Endometrial microvascular endothelial cells (primary cell): ENCODE data around the gene STARD13. TPM values are rescaled to one million over a fixed set of nuclear protein-coding genes. Genes with fewer than 3 reads are reported as not detected.
"Not testable (repeated sequence)": the region's sequence is repeated elsewhere in the genome, so short reads cannot be mapped to it uniquely, and the experiment has no call there.

Experiments used
- in situ Hi-C: cut with HindIII; loops from 2 replicates; pipeline ENCODE4 v1.10.0; 2017; ENCODE audit warnings: low sequenced_read_pairs, low pct_unique_long_range_greater_than_20kb; ENCODE audit errors: inconsistent ontology term
- total RNA-seq: library from RNA; depleted of rRNA; stranded (reverse); fragments of >200 nt; gene quantifications from one replicate; pipeline ENCODE4 v1.2.3, GENCODE V29; 2015; ENCODE audit errors: inconsistent ontology term

STARD13 gene
- total RNA-seq, 1 donor from 2014 or later, result 19.1 TPM

DNA sequence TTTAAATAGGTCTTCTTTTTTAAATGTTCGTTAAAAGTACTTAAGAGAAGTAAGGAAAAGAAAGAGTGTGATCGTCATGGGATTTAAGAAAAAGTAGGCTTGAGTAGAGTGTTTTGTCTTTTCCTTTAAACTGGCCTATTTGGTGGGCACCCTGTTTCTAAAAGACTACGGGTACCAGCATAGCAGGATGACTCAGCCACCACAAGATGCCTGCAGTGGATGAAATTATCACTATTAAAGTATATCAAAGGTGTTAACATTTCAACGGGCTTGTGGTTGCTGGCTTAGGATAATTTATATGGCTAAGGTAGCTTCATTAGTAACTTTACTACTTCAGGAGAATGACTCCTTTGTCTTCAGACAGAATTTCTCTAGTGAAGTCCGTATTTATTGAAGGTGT lies 112.6 kb downstream of the STARD13 start:
- in situ Hi-C loops, result no loop called here

DNA sequence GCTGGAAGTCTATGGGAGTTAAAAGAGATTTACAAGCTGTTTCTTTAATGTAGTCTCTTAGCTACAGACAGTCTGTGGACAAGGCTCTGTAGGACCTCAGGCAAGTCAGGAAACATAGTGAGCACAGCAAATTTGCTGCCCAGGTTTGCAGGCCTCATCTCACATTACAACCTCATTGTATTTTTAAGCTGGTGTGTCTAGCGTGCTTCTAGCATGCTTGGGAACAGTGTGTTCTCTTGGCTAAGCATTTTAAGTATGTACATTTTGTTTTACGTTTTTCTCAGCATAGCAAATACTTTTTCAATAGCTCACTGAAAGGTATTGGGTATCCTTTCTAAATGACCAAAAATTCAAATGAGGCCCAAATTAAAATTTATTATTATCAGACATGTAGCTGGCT lies 113.2 kb downstream of the STARD13 start:
- in situ Hi-C loops, result no loop called here

DNA sequence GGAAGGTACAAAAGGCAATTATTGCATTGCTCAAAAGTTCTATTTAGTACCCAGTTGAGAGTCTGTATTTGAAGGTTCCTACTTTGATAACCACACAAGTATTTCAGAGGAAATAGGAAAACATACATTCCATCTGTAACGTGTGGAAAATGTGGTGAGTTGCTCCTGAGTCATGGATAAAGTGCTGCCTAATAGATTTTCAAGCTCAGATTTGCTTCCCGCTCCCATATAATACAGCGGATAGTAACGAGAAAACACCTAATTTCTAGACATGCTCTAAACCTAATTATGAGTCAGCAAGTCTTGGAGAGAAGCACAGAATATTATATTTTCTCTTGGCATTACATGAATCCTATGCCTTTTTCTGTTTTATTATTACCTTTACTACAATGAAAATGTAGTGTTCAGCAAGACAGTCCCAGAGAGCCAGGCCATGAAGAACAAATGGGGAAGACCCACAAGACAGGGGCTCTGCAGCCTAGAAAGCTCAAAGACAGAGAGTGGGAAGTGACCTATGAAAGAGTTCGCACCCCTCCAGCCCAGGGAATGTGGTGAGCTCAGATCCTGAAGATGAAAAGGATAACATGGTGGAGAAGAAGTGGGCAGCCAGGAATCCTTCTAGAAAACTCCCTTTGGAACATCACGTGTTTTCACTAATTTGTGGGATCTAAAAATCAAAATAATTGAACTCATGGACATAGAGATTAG lies 116.1 kb downstream of the STARD13 start:
- in situ Hi-C loops, result no loop called here

DNA sequence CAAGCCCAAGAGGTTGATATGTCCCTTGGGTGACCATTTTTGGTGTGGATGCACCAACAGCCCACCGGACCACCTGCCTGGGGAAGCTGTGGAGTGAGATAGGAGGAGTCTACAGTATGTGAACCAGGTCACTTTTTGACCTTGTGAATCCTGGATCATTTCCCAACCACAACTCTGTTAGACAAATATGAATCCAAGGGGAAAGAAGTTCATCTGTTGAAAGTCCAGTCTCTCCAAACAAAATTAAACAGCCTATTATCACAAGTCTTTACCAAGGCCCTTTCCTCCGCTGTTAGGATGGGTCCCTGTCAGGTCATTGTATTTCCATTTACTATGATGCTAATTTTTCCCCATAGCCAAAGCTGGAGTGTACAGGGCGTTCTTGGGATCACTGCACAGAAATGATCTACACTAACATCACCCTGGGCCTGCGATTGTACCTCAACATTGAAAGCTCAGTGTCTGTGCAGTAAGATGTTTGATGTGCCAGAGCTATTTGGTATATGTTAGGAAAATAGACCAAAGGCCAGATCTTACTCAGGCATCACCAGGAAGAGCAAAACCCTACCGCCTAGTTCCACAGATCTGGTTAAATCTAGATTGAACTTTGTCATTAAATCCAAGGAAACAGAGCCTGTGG lies 117.1 kb downstream of the STARD13 start:
- in situ Hi-C loops, result no loop called here

DNA sequence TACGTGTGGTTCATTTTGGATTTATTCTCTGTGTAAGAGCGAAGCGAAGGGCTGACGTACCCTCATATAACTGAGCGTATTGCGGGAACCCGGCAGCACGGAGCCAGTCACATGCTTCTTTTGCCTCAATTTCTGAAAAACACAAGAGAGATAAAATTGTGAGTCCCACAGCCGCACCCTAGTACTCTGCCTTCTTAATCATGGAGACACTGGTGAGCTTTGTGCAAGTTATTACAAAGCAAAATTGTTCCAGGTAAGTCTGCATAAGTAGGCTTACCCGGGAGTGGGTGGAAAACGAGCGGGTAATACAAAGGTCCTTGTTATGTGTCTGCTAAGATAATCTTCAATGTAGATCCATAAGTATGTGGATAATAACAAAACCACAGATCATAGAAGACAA lies 118.1 kb downstream of the STARD13 start:
- in situ Hi-C loops, result no loop called here

DNA sequence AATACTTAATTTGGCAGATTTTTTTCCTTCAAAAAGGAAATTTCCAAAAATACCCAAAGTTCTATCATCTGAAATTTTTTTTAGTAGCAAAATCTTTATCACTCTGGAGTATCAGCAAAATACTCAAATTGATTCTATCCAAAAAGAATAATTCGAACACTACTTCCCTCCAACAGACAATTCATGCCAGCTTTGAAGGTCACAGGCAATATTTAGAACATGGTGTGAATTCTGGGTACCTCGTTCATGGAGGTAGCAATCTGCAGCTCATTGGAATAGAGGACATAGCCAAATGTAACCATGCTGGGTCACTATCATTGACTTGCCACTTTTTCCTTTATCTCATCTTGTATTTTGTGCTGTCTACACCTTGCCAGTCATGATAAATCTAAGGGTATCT lies 119.8 kb downstream of the STARD13 start:
- in situ Hi-C loops, result no loop called here

DNA sequence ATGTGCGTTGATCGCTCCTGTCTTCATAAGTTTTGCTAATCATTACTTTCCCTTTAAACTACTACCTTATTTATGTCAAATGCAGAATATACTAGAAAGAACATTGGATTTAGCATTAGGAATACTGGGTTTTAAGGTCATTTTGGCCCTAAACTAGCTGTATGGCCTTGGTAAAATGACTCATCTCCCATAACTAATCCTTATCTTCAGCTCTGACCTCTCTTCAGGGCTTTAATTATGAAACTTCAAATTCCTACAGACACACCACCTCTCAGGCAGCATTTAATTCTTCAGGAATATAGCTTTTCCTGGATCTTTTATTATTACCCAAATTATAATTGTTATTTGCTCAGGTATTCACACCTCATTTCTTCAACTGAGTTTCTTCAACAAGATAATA lies 121.2 kb downstream of the STARD13 start:
- in situ Hi-C loops, result no loop called here

DNA sequence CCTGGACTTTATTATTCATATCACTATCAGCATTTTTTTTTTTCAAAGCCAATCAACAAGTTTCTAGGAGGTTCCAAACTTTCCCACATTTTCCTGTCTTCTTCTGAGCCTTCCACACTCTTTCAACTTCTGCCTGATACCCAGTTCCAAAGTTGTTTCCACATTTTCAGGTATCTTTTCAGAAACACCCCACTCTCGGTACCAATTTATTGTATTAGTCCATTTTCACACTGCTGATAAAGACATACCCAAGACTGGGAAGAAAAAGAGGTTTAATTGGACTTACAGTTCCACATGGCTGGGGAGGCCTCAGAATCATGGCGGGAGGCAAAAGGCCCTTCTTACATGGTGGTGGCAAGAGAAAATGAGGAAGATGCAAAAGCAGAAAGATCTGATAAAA lies 122.8 kb downstream of the STARD13 start:
- in situ Hi-C loops, result not testable (repeated sequence)

DNA sequence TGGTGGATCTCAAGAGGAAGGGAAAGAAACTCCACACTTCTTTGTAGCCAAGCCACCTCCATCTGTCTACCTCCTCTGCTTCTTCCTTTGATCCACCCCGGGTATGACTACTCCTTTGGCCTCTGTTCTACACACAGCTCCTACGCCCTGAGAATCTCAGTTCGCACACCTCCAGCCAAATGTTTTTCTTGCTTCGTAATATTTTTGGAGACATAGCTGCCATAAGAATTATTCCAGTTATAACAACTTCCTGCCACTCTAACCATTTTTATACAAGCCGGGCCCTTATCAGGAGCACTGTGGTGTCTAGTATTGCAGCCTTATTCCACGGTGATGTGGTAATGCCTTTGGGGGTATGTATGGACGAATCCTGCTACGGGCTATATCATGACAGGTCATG lies 126.7 kb downstream of the STARD13 start:
- in situ Hi-C loops, result no loop called here

DNA sequence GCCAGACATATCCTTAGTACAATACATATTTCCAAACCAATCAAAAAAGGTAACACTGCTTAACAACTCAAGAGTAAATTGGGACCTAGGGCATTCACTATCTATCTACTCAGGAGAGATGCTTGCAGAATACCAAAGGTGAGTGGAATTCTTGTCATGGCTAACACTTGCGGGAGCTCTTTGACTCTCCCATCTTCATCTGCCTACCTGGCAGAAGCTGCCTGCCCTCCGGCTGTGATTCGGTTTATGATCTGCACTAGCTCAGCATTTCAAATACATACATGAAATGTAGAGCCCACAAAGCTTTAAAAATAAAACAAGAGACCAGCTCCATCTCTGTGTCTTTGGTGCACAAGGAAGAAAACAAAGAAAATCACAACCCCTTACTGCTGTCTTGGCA lies 127.3 kb downstream of the STARD13 start:
- in situ Hi-C loops, result no loop called here

DNA sequence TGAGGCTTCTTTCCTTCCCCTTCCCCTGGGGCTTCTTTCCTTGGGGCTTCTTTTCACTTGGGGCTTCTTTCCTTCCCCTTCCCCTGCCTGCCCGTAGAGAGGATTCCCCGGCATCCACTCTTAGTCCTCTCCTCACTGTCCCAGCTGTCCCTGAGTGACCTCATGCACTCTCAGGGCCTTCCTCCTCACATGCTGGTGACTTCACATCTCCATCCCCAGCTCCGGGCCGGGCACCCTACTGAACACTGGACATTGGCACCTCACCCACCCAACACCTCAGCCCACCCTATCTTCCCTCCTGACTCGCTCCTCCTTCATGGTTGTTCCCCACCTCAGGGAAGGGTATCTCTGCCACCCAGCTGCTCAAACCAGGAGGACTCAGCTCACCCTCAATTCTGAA lies 130.6 kb downstream of the STARD13 start:
- in situ Hi-C loops, result no loop called here

DNA sequence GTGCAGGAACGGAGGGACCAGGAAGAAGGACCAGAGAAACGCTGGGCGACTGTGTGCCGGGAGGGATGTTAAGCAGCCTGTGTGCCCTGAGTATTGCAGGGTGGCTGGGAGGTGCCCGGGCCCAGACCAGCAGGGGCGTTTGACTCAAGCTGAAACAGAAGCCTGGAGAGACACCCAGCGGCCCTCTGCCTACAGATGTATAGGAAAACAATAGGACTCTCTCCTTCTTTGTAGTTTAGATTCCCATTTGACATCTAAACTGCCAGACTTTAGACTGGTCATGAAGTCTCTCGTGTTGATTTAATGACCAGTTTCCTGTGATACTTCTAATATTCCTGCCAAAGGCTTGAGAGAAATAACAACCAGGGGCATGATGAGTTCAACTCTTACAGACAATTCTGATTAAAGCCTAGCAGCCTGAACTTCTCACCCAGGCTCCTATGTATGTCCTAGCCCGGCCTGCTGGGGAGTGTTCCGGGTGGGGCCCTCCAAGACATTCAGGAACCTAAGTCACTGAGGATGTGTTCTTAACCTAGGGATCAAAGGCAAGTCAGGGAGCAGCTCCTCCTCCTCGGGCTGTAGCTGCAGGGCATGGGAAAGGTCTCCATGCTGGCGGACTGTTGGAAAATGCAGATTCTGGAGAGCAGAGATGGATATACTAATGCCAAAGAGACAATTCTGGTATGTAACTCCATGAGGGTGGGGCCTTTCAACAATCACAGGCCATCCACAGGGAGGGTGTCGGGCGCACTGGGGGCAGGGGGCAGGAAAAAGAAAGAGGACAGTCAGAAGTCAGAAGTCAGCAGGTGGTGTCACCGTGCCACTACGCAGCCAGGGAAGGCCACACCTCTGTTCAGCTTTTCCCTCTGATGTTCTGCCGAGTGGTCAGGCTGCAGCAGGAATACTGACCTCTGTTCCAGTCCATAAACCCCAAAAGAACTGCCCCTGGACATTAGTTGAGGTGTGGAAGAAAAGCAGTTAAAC lies 131.8 kb downstream of the STARD13 start:
- in situ Hi-C loops, result no loop called here

DNA sequence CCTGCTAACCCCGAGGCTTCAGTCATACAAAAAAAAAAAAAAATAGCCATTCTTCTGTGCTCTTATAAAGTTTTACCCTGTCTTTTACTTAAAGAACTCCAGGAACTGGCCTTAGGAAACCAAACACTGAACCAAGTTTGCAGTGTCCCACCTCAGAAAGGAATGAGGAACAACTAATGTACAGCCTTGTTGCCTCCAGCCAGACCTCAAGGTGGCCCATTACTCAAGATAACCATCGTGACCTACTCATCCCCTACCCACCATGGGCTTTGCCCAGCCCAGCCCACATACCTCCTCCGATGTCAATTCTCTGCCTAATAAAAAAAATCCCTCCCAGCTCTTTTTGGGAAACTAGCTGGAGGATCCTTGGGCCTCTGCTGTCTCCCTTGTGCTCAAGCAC lies 133.2 kb downstream of the STARD13 start:
- in situ Hi-C loops, result no loop called here

DNA sequence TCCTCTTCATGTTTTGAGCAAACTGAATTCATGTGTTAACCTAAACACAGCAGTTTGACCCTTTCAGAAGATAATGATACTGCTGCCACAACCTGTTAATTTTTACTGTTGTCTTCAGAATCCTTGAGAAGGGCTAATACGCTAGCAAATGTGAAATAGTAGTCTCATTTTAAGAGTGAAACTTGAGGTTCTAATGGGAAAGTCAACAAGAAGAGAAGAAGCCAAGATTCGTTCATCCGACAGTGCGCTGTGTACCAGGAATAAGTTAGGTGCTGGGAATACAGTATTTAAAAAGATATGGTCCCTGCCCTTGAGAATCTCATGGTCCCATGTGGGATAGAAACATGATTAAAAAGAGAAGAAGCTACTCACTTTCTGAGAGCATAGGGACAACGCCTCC lies 134.9 kb downstream of the STARD13 start:
- in situ Hi-C loops, result no loop called here

DNA sequence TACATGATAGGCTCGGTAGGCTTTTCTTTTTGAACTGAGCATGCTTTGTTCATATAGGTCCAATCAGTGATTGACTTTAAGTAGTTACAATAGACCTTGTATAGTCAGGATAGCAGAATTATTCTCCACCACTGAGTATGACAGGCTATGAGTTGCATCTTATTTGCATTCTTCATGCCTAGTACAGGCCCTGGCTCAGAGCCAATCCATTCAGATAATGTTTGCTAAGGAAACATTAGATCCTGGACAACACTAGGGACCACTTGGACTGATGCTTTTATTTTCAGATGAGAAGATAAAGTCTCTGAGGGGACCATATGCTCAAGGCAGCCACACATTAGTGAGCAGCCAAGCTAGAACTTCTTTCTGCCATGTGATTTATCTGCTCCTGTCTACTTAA lies 135.4 kb downstream of the STARD13 start:
- in situ Hi-C loops, result no loop called here

DNA sequence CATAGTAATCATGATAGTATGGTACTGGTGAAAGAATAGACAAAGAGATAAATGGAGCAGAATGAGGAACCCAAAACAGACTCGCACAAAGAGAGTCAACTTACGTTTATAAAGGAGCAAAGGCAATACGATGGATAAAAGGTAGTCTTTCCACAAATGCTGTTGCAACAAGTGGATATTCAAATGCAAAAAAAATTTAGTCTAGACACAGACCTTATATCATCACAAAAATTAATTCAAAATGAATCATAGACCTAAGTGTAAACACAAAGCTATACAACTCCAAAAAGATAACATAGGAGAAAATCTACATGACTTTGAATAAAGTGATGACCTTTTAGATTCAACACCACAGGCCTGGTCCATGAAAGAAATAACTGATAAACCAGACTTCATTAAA lies 137.7 kb downstream of the STARD13 start:
- in situ Hi-C loops, result no loop called here

DNA sequence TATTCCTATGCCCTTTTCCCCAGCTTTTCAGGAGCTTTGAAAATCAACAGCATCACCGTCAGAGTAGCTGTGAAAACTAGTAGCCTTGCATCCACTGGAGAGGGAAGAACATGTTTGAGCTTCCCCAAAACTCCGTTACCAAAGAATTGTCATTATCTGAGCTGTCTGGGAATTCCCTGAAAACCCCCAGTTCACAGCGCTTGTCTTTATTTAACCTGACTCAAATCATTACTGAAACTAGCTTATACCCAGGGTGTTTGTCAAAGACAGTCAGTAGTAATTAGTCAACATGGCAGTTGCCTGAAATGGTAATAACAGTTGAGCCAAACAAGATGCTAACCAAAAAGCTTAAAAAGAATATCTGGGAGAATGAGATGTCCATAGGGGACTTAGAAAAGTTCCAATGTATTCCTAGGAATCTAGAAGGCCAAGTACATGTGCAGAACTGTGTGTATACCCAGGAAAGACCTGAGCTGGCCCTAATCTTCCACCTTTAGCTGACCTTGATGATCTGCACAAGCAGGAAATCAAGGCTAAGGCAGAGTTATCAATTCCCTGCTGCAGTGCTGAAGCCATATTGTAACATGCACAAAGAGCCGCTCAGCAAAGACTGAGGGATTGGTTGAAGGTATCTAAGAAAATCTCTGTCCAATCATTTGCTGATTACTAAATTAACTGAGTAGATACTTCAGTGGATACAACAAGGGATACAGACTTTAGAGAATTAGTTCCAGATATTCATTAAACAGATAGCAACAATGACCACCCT lies 138.5 kb downstream of the STARD13 start:
- in situ Hi-C loops, result no loop called here

DNA sequence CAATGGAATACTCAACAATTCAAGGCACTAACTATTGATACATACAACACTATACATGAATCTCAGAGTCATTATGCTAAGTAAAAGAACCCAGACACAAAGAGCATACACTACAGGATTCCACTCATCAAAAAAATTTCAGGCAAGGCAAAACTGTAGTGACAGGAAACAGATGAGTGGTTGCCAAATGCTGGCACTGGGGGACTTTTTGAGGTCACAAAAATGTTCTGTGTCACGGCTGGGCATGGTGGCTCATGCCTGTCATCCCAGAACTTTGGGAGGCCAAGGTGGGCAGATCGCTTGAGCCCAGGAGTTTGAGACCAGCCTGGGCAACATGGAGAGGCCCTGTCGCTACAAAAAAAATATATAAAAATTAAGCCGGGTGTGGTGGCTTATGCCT lies 139.9 kb downstream of the STARD13 start:
- in situ Hi-C loops, result no loop called here

DNA sequence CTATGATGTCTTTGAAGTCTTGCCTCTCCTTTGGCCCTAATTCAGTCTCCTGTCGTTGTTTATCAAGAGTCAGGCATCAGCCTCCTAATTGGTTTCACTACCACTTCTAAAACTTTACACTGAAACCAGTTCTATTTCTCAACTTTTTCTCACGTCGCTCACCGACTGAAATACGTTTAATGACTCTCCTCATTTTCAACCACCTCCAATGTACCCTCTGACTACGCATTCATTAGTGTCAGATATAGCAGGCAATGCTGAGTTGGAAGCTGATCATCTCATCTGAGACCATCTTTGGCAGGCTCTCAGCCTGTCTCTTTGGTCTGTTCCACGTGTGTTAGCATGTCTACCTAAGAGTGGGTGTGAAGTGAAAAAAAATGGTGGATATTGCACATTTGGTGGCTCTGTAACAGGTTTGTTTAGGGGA lies 141.2 kb downstream of the STARD13 start:
- in situ Hi-C loops, result no loop called here
